ENCODE measurements around the gene RBM5.

The RBM5 gene

GRCh38 chr3:50121072-50122032 is 32.6 kb downstream of the RBM5 start:
- DNase-seq (ENCODE audit: insufficient read length, low spot score) (peak; percentile 93), FAIRE-seq (peak; percentile 96)

DNA sequence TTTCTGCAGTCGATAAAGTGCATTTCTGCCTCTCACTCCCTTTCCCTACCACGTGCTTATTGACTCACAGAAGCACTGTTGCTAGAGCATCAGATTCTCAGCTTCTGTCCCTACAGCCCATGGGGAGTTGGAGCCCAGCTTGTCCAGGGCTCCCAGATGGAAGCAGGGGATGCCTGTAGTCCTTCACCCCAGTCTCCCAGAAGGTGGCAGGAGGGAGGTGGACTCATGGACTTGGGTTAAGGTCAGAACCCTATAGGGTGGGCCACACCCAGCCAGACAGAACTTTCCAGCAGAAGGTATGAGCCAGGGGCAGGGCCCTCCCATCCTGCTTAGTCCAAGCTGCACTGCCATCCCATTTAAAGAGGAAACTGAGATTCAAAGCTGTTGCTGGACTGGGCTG is 33.4 kb downstream of the RBM5 start:
- DNase-seq (ENCODE audit: insufficient read length, low spot score) = no peak
- no peak for FAIRE-seq

DNA sequence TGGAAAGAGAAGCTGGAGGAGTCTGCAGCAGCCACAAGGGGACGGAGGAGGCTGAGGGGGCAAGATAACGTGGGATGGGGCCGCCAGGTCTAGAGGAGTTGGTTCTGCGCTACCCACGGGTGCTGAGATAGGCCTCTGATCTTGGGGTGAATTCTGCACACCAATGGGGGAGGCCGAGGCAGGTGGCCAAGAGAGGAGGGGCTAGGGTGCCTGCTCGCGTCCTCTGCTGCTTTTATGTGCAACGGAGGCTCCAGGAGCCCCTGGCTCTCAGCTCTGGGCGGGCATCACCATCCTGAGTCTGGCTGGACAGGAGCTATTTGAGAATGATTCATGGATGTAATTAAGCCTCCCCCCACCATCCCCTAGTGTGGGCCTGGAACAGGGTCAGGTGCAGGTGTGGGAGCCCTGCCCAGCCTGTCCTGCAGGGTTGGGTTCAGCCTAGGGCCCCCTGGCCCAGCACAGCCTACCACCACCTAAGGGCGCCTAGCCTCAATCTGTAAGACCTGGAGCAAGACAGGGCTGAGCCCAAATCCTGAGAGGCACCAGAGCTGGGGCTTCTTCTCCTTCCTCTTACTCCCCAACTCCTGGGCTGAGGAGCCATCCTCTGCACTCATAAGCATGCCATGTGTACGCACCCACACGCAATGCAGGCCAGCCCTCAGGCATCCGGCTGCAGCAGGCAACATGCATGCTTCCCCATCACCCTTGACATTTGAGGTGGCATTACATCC is 34.1 kb downstream of the RBM5 start:
- FAIRE-seq = no peak

GRCh38 chr3:50123394-50124051 is 34.8 kb downstream of the RBM5 start:
- FAIRE-seq (no peak), DNase-seq (ENCODE audit: insufficient read length, low spot score) (no peak)

More for the DNA sequence above, 34.1 kb downstream of the RBM5 start:
- DNase-seq (ENCODE audit: insufficient read length, low spot score) = no peak

- FAIRE-seq = peak; percentile 13
- DNase-seq (ENCODE audit: insufficient read length, low spot score) = no peak
These were observed 35.5 kb downstream of the RBM5 start for GRCh38 chr3:50124052-50124799.

GRCh38 chr3:50124800-50125178 is 36.1 kb downstream of the RBM5 start:
- no peak for DNase-seq (ENCODE audit: insufficient read length, low spot score)
- FAIRE-seq = no peak

DNA sequence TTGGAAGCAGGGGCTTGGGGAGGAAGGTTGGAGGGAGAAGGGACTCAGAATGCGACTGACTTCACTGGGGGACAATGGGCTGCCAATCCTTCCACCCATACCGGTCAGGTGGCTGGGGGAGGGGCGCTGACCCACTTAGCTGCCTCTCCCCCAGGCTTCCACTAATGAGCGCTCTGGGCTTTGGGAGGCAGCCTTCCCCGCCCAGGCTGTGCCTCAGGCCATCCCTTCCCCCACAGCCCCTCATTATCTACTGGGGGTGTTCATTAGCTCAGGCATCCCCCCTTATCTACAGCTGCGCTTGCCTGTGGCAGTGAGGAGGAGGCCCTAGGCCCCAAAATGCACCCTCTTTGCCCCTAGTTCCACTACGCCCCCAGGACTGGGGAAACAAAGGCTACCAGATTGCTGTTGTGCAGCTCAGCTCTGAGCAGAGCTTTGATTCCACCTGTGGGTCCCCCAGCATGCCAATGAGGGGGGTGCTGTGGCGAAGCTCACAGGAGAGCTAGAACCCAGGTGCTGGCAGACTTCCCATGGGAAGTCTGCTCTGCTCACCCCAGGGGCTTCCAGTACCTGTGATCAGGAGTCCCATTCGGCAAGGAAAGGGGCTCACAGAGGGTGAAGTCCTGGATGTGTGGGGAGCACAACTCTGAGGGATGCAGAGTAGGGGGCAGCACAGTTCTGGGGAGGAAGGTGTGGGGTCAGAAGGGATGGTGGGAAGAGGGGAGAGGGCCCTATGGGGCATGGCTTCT is 37.0 kb downstream of the RBM5 start:
- DNase-seq (ENCODE audit: insufficient read length, low spot score) = no peak
- FAIRE-seq = no peak

GRCh38 chr3:50126287-50127211 is 37.8 kb downstream of the RBM5 start:
- peak; percentile 83 for DNase-seq (ENCODE audit: insufficient read length, low spot score)
- FAIRE-seq = peak; percentile 4

DNA sequence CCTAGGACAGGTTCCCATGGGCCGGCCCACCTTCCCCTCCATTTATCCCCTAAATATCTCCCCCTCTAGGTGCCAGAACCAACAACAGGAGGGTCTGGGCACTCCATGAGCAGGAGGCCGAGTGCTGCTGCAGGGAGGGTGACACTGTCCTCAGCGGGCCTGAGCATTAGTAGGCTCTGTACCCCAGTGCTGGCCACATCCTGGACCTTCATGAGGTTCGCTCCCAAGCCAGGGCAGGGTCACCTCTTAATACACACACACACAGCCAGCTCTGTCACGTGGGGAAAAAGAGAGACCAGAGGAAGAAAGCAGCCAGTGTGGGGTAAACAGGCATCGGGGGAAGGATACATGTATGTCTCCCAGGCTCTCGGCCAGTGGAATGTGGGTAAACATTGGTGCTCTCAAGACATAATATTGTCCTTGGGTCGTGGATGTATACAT is 38.6 kb downstream of the RBM5 start:
- no peak for FAIRE-seq
- no peak for DNase-seq (ENCODE audit: insufficient read length, low spot score)

DNA sequence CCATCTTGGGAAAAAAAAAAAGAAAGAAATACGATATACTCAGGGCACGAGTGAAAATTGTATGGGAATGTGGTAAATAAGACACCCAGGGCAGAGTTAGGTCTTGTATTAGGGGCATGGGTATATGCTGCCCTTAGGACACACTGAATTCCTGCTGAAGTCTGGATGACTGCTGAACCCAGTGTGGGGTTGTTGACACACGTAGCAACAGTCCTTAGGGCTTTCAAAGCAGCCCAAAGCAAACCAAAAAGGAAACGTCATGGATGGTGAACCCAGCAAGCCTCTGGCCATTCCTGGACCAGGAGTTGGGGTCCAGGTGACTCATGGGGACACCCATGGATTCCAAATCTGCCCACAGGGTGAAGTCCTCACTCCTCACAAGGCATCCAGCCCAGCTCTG is 39.3 kb downstream of the RBM5 start:
- FAIRE-seq (no peak), DNase-seq (ENCODE audit: insufficient read length, low spot score) (no peak)

DNA sequence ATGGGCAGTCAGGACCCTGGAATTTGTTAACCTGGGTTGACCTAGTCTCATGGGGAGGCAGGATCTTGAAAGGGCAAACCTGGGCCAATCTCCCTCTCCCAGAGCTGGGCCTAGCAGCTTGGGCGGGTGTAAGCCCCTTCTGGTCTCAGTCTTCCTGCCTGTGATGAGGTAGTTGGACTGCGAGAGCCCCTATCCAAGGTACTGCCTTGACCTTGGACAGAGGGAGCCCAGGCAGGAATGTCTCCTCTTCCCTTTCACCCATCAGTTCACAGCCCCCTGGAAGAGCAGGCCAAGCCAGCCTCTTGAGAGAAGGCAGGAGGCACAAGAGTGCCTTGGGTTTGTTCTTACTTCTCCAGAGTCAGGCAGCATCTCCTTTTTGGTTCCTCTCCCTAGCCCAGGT is 41.7 kb downstream of the RBM5 start:
- FAIRE-seq (no peak), DNase-seq (ENCODE audit: insufficient read length, low spot score) (no peak)

DNA sequence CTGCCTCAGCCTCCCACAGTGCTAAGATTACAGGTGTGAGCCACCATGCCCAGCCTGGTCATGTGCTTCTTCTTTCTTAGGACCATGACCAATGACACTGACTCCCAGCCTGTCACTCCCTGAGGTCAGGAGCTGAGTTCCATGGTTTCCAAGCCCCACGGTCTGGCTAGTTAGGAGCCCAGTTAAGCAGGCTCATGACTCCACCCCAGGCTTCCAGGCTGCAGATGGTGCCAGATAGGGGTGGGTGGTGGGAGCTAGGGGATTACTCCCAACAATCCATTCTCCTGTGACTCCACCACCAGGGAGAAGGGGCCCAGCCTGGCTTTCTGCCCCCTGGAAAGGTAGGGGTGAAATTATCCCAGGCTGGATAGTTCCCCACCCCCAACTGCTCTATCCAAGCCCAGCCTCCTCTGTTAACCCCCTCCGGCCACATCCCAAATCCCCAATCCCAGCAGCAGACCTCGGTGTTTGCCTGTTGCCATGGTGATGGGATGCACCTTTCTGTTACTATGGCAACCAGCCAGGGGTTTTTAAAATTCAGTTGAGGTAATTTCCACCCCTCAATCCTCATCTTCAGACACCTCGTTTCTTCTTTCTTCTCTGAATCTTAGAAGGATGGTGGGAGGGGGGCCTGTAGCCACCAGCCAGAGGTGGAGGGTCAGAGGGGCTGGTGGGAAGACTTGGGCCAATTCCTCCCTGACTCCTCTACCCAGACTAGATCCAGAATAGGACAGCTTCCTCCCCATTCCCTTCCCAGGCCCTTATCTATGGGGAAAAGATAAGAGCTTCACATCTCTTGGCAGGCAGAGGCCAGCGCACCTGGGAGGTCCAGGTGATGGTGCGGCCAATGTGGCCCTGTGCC is 43.9 kb downstream of the RBM5 start:
- FAIRE-seq = no peak

DNA sequence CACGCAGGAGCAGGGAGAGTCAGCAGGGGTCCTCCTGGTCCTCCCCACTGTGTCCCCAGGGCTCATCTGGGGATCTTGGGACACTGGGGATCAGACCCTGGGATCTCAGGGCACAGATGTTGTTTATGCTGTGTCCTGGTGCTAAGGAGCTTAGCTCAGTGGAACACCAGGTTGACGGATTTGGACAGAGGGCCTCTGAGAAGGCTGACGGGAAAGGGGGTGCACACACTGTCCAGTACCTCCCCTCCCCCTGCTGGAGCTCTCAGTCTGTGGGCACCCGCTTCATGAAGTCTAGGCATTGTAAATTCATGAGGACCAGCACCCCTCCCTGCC is 44.5 kb downstream of the RBM5 start:
- DNase-seq (ENCODE audit: insufficient read length, low spot score) (no peak), FAIRE-seq (no peak)

More for the DNA sequence above, 43.9 kb downstream of the RBM5 start:
- no peak for DNase-seq (ENCODE audit: insufficient read length, low spot score)

DNA sequence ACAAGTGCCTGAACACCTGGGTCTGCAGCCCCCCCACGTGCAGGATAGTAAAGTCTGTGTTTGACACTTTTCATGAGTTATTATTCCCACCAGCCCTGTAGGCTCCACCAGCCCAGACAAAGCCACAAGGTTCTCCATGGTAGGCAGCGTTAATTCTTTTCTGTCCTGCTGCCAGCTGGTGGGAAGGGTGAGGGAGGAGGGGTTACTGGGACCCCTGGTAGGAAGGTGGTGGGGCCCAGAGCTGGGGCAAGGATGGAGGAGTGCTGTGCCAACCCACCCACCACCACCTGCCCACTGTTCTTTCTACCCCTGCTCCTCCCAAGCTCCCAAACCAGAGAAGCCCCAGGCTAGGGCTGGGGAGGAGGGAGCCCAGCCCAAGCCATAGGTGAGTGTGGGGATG is 45.6 kb downstream of the RBM5 start:
- DNase-seq (ENCODE audit: insufficient read length, low spot score) (no peak), FAIRE-seq (no peak)

- FAIRE-seq (no peak), DNase-seq (ENCODE audit: insufficient read length, low spot score) (no peak)
These were observed 47.2 kb downstream of the RBM5 start for GRCh38 chr3:50135964-50136363.

GRCh38 chr3:50136714-50137405 is 48.1 kb downstream of the RBM5 start:
- DNase-seq (ENCODE audit: insufficient read length, low spot score) = no peak
- FAIRE-seq = no peak

DNA sequence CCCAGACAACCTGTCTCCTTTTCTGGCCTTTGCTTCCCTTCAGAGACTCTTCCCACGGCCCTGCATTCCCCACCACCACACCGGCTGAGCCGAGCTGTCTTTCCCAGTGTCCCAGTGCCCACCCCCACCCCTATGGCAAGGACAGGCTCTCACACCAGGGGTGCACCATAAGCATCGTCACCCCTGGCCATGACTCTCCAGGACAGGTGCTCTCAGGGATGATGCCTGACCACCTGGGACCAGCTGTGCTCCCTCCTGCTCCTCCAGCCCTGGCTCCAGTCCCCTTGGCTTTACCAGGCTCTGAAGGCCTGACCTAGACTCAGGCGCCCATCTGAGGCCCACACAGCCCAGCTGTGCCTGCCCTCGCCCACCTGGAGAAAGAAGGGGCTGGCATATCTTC is 48.8 kb downstream of the RBM5 start:
- FAIRE-seq (no peak), DNase-seq (ENCODE audit: insufficient read length, low spot score) (no peak)
